LNCAP (cell line): Measurements from ENCODE around the gene SLAMF9.

Experiments
- CTCF ChIP-seq: fragments of 450-650 bp; IDR thresholded peaks from 2 replicates; pipeline ENCODE4 v1.5.1; 2017; ENCODE audit warnings: mild to moderate bottlenecking

Gene SLAMF9

GRCh38 chr1:159924791-159925718 lies 29.0 kb downstream of the SLAMF9 start, which contains the start of gene TAGLN2:
TAGLN2 (minus strand) TSS chr1:159925507; CDS start chr1:159920509, 4,998 bp downstream.
- no peak for TF ChIP-seq CTCF

- TF ChIP-seq CTCF: no peak
These were observed 29.8 kb downstream of the SLAMF9 start for GRCh38 chr1:159924025-159924790.

- no peak for TF ChIP-seq CTCF
These were observed 30.6 kb downstream of the SLAMF9 start for GRCh38 chr1:159923203-159924024.

- TF ChIP-seq CTCF: no peak
These were observed 31.4 kb downstream of the SLAMF9 start for GRCh38 chr1:159922511-159923202.

GRCh38 chr1:159921700-159922504 lies 32.1 kb downstream of the SLAMF9 start:
- no peak for TF ChIP-seq CTCF

GRCh38 chr1:159921251-159921650 lies 32.8 kb downstream of the SLAMF9 start:
- no peak for TF ChIP-seq CTCF
